ENCODE results near the gene LPCAT3.
"Not testable (repeated sequence)": the region's sequence is repeated elsewhere in the genome, so short reads cannot be mapped to it uniquely, and the experiment has no call there.

LPCAT3 gene, protein sequence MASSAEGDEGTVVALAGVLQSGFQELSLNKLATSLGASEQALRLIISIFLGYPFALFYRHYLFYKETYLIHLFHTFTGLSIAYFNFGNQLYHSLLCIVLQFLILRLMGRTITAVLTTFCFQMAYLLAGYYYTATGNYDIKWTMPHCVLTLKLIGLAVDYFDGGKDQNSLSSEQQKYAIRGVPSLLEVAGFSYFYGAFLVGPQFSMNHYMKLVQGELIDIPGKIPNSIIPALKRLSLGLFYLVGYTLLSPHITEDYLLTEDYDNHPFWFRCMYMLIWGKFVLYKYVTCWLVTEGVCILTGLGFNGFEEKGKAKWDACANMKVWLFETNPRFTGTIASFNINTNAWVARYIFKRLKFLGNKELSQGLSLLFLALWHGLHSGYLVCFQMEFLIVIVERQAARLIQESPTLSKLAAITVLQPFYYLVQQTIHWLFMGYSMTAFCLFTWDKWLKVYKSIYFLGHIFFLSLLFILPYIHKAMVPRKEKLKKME

DNA sequence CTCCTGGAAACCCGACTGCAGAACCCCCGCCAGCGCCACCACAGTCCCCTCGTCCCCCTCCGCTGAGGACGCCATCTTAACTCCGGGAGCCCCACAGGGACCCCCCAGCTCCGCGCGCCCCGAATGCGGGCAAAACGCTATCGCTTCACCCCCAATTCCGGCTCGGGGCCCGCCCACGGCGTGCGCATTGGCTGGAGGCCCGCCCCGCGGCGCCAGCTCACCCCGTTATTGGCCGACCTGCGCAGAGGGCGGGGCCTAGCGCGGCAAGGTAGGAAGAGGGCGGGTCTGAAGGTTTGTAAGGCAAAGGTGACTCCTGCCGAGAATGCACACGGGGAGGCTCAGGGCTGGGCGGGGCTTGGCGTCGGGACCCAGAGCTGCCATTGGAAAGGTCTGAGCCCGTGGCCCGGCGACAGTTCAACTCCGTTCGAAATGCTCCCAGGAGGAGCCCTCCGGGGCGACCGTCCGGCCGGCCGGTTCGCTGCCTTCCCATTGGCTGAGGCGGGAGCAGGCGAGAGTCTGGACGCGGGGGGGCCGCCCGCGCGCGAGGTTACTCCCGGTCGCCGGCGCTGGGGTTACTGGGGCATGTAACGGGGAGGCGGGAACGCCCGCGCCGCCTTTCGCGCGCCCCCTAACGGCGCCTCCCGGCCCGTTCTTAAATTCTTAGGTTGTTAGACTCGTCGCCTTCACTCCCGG lies at the start of gene LPCAT3:
Gene LPCAT3, minus strand, starts transcription at position 127 of the 693 bp plus-strand sequence. Its CDS starts 52 bp downstream, at position 75.
- DNase-seq: peak; percentile 95

DNA sequence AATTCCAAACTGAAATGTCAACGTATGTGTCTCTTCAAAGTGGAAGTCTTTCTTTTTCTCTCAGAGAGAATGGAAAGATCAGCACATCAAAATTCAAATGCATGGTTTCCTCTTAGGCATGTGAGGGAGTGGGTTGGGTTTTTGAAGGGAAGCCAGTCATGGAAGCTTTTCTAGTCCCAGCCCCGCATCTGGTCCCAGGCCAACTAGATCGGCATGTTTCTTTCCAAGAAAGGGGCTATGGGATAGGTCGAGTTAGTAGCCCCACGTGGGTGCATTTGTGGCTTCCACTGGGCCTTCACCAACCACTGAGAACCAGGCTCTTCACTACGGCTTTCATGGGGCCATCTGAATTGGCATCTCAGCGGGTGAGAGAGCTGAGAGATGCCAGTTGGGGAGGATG lies 48.8 kb upstream of the LPCAT3 start:
- DNase-seq: no peak

DNA sequence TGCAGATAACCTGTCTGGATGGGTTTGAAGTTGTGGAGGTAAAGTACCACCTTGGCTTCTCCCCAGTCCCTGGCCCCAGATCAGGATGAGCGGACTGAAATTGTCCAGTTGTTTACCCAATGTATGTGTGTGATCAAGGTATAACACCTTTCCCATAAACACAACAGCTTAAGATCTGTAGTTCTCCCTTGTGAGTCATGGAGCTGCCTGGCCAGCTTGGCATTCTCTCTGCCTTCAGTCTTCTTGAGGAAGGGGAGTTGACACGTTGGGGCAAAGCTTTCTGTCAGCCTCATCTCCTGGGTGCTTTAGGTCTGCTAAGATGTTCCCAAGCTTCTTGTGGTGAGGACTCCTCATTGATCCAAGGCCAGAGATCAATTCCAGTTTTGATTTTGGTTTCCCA lies 48.3 kb upstream of the LPCAT3 start:
- DNase-seq: no peak

DNA sequence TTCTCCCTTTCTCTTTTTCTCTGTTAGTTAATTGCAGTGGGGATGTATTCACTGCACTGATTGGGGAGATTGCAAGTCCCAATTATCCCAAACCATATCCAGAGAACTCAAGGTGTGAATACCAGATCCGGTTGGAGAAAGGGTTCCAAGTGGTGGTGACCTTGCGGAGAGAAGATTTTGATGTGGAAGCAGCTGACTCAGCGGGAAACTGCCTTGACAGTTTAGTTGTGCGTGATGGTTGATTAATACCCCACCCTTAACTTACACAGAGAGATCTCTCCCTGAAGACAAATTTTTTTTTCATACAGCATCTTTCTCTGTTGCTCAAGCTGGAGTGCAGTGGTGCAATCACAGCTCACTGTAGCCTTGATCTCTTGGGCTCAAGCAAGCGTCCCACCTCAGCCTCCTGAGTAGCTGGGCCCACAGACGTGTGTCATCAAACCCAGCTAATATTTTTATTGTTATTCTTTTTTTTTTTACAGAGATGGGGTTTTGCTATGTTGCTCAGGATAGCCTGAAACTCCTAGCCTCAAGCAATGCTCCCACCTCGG lies 46.9 kb upstream of the LPCAT3 start:
- DNase-seq: no peak

DNA sequence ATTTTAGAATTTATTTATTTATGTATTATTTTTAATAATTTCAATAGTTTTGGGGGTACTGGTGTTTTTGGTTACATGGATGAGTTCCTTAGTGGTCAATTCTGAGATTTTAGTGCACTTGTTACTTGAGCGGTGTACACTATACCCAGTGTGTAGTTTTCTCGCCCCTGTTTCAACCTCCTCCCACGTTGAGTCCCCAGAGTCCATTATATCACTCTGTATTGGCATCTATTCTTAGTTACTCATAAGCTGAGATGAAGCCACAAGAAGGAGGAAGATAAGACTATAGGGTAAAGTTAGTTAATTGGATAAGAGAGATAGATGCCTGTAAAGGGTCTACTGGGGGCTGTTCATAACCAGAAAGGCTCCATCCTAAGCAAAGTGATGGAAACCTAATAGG lies 46.2 kb upstream of the LPCAT3 start:
- no peak for DNase-seq

DNA sequence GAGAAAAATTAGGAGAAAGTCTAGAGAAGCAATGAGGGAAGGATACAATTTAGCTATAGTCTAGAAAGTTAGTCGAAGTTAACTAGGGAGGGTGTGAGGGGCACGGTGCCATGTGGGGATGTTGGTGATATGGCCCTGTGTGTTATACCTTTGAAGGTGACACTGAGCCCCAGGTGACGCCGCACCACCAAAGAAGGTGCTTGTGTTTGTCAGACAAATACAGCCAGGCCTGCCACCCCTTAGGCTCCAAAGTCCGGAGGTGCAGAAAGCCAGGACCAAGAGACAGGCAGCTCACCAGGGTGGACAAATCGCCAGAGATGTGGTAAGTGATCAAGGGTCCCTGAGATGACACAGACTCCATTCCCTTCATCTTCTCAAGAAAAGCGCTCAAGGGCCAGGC lies 43.3 kb upstream of the LPCAT3 start:
- no peak for DNase-seq

DNA sequence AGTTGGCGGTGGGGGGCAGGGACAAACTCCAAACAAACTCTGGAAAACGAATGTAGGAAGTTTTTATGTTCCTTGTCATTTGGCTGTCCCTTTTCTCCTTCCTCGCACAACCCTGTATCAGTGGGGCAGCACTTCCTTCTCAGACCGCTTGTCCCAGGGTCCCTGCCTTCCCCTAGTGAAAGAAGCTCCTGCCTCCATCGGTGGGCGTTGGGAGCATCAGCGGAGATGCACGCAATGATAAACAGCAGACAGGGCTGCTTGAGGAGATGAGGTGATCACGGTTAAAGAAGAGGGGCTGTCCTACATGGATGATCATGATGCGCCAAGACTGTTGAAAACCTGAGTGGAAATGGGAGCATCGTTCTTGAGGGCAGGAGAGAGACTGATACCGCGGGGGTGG lies 42.9 kb upstream of the LPCAT3 start:
- no peak for DNase-seq

DNA sequence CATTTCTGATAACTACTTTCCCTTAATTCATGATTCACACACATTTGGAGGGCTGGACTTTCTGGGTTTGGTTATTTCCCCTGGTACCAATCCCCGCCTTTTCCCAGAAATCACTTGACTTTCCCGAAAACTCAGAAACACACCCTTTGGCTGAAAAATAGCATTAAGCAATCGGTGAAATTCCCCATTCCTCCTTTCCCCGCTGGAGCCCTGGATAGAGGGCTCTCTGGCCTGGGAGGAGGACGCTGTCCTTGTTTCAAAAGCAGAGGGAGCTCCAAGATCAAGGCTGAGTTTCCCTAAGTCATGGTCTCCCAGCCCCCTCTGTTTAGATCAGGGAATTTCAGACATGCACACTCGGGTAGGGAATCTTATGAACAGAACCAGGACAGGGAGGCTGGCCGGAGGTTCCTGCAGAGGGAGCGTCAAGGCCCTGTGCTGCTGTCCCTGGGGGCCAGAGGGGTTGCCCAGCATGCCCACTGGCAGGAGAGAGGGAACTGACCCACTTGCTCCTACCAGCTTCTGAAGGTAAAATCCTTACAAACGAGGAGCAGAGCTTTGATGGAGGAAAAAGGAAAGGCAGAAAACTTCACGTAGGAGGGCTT lies 42.2 kb upstream of the LPCAT3 start, which contains the start of gene C1S:
Gene C1S, plus strand, starts transcription at position 366 of the 602 bp plus-strand sequence. CDS start 1,195 bp downstream, outside the sequence.
- no peak for DNase-seq

DNA sequence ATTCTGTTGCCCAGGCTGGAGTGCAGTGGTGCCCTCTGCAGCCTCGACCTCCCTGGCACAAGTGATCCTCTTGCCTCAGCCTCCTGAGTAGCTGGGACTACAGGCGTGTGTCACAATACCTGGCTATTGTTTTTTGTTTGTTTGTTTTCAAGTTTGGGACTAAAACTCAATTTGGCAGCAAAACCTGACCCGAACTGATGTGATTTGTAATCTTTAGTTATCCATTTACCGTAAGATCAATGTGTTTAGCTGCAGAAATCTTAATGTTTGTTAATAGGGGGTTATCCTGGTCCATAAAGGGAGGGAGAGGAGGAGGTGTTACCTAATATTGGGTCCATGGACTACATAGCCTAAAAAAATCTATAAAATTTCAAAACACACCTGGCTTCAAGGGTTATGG lies 41.5 kb upstream of the LPCAT3 start:
- DNase-seq: no peak

DNA sequence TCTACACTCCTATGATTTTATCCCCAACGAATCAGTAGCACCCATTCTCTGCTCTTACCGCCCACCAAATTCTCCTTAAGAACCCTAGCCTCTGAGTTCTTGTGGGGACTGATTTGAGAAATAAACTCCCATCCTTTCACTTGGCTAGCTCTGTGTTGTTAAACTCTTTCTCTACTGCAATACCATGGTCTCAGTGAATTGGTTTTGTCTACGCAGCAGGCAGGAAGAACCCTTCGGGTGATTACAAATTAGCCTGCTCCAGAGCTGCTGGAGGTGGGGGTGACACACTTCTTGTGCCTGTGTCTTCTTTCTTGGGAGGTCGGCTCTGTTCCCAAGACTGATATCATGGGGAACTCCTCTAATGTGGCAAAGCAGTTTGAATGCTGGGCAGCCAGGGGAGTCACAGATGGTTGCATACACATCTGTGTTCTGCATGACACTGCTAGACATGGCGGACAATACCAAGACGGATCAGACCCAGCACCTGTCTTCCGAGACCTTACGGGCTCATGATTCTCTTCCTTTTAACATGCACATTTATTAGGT lies 40.6 kb upstream of the LPCAT3 start:
- no peak for DNase-seq

DNA sequence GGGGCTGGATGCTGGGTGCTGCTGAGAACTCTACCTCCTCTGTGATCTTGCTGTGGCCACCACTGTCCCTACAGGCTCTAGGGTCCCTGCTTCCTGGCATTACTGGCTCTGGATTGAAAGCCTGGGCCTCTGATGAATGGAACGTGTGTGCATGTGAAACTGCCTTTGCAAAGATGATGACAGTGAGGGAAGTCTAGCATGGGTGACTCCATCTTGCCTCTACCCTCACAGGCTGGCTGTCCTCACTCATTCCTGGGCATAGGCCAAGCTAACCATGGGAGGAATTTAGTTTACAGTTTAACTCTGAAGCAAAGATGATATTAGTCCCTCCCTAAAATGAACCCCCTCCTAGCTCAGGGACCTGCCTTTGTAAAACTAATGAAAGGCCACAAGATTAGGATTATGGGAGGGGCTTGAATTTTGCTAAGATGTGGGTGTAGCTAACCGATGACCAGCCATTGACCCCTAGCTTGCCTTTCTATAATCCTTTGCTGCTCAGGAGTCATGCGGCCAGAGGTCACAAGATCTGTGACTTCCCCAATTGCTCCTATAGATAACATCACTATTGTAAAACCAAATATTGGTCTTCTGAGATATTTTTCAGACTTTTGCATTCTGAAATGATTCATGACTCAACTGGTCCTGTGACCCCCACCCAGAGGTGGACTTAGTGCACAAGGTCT lies 40.0 kb upstream of the LPCAT3 start:
- DNase-seq: no peak

DNA sequence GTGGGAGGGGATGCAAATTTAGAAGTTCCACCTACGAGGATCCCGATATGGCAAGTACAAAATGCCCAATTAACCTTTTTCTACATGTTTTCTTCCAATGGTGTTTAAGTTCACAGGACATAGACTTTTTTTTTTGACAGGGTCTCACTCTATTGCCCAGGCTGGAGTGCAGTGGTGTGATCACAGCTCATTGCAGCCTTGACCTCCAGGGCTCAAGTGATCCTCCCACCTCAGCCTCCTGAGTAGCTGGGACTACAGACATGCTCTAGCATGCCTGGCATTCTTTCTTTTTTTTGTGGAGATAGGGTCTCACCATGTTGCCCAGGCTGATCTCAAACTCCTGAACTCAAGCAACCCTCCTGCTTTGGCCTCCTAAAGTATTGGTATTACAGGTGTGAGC lies 37.5 kb upstream of the LPCAT3 start:
- not testable (repeated sequence) for DNase-seq

DNA sequence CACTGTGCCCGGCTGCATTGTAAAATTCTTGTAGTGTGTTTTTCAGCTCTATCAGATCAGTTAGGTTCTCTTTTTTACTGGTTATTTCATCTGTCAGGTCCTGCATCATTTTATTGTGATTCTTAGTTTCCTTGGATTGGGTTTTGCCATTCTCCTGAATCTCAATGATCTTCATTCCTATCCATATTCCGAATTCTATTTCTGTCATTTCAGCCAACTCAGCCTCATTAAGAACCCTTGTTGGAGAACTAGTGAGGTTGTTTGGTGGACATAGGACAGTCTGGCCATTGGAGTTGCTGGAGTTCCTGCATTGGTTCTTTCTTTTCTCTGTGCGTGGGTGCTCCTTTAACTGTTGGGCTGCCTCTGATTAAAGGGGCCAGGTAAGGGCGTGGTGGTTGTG lies 36.6 kb upstream of the LPCAT3 start:
- DNase-seq: no peak

DNA sequence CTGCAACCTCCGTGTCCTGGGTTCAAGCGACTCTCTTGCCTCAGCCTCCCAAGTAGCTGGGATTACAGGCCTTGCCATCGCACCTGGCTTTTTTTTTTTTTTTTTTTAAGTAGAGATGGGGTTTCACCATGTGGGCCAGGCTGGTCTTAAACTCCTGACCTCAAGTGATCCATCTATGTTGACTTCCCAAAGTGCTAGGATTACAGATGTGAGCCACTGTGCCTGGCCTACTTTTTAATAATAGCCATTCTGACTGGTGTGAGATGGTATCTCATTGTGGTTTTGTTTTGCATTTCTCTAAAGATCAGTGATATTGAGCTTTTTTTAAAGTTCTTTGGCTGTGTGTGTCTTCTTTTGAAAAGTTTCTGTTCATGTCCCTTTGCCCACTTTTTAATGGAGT lies 31.7 kb upstream of the LPCAT3 start:
- not testable (repeated sequence) for DNase-seq

DNA sequence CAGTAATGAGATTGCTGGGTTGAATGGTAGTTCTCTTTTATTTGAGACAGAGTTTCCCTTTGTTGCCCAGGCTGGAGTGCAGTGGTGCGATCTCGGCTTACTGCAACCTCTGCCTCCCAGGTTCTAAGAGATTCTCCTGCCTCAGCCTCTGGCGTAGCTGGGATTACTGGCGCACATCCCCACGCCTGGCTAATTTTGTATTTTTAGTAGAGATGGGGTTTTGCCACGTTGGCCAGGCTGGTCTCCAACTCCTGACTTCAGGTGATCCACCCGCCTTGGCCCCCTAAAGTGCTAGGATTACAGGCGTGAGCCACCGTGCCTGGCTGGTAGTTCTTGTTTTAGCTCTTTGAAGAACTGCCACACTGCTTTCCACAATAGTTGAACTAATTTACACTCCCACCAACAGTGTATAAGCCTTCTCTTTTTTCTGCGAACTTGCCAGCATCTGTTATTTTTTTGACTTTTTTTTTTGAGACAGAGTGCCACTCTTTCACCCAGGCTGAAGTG lies 31.2 kb upstream of the LPCAT3 start:
- not testable (repeated sequence) for DNase-seq

DNA sequence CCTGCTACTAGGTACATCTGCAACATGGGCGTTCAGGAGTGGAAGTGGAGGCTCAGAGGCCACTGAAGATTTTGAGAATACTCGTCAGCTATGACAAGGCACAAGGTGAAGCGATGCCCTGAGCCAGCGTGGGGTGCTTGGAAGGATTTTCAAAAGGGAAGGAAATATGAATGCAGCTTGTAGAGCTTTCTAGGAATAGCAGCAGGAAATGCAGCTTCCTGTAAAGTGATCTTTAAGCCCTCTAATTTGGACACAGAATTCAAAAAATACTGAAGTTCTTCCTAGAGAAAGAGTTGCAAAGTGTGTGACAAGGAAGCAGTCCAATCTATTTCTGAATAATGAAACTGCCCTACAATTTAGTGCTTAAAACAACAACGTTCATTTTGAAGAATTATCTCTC lies 29.0 kb upstream of the LPCAT3 start:
- DNase-seq: no peak

DNA sequence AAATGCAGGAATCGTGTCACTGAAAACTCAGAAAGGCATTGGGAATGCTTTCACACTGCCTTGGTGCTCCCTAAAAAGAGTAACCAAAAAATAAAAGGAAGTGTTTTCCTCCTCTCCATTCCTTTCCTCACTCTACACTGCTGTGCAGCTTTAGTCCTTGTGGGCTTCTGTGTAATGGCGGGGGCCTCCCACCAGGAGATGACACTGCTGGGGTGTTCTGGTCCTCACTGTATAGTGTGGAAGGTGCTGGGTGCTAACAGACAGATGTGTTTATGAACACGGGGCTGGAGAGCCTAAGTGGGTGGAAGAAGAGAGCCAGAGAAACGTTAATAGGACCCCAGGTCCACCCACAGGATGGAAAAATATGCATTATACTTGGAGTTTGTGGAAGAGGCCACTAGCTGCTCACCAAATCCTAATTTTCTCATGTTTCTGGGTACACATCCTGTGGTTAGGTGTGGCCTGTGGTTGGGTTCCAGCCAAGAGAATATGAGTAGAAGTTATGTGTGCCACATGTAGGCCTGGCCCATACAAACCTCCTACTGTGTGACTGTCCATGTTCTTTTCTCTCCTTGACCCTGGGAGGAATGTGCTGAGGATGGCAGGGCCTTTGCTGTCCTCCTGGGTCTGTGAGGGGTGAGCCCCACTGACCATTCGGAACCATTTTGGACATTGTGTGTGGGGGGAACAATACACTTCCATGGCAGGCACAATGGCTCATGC lies 28.3 kb upstream of the LPCAT3 start:
- DNase-seq: no peak

DNA sequence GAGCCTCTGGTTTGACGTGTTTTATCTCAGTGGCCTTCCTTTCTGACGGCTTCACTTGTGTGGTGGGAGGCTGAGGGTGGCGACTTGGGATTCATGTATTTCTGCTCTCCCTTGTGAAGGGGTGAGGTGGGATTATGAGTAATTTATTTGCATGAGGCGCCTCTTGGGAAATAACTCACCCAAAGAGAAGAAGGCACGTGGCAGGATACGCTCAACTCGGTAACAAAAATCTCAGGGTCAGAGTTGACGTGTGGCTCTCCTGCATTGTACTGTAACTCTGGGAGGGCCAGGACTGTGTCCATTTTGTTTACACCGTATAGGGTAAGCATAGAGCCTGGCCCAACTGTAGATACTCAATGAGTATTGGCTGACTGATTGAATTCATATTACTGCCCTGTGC lies 27.6 kb upstream of the LPCAT3 start:
- DNase-seq: no peak

DNA sequence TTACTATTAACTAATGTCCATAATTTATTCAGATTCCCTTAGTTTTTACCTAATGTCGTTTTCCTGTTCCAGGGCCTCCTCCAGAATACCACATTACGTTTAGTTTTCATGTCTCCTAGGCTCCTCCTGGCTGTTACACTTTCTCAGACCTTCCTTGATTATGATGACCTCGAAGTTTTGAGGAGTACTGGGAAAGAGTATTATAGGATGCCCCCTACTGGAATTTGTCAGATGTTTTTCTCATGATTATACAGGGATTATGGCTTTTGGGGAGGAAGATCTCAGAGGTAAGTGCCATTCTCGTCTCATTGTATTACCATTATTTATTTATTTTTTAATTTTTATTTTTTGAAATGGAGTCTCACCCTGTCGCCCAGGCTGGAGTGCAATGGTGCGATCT lies 24.6 kb upstream of the LPCAT3 start:
- DNase-seq: no peak

DNA sequence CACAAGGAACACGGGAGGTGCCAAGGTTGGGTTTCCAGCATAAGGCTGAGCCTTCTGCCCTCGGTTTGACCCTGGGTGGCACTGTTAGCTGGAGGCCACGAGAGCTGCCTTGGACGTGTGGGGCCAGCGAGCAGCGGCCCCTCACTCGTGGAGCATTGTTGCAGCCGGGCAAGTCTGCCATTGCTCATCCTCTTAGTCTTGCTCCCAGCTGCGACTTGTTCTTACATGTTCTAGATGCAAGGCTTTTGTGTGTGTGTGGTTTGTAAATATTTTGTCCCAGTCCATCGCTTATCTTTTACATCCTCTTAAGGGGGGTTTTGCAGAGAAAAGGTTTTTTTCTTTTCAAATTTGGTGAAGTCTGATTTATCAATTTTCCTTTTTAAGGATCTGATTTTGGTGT lies 21.1 kb upstream of the LPCAT3 start:
- no peak for DNase-seq

DNA sequence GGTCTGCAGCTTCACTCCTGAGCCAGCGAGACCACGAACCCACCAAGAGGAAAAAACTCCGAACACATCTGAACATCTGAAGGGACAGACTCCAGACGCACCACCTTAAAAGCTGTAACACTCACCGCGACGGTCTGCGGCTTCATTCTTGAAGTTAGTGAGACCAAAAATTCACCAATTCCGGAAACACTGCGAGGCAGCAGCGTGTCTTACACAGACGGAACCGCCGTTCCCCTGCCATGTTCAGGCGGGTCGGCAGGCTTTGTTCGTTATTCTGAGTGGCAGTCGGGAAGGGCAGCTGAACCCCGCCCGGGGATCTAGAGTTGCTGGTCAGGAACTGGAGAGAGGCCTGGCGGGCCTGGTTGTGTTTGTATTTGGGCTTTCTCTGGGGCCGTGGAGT lies 20.3 kb upstream of the LPCAT3 start:
- DNase-seq: no peak

DNA sequence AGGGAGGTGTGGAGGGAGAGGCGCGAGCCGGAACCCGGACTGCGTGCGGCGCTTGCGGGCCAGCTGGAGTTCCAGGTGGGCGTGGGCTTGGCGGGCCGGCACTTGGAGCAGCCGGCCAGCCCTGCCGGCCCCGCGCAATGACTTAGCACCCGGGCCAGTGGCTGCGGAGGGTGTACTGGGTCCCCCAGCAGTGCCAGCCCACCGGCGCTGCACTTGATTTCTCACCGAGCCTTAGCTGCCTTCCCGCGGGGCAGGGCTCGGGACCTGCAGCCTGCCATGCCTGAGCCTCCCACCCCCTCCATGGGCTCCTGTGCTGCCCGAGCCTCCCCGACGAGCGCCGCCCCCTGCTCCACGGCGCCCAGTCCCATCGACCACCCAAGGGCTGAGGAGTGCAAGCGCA lies 19.1 kb upstream of the LPCAT3 start:
- not testable (repeated sequence) for DNase-seq

Measured in DMS79 (cell line).